GM18502 (cell line): ENCODE results near the gene IPO9.

Source experiments
- ATAC-seq: cut with Tn5 transposase; IDR thresholded peaks from one replicate; pipeline ENCODE4 v1.9.1; 2021; ENCODE audit warnings: mild to moderate bottlenecking; ENCODE audit not compliant: unreplicated experiment, poor library complexity

The IPO9 gene

DNA sequence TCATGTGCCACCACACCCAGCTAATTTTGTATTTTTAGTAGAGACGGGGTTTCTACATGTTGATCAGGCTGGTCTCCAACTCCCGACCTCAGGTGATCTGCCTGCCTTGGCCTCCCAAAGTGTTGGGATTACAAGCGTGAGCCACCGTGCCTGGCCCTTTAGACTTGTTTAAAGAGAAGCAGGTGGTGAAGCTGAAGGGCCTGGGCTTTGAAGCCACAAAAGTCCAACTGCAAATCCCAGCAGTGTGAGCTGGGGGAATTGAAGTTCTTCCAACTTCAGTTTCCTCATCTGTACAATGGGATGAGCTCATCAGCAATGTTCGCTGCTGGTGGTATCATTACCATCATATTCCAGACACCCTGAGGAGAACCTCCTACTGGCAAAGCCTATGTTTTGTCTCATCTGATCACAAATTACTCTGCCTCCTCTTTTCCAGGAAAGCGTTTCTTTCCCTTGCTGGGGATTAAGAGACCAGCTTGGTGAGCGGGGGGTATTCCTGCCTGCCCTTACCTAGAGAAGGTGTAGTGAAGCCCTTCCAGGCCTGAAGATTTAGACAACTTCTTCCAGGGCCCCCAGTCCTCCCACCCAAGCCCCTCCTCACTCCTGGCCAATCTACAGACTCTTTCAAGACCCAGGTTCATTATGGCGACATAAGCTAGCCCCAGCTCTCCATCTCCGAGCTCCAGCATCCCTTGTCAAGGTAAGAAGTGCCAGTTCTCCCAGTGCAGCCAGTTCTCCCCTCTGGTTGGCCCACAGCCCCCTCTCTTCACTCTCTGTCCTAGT is 57.3 kb downstream of the IPO9 start:
- no peak for ATAC-seq

DNA sequence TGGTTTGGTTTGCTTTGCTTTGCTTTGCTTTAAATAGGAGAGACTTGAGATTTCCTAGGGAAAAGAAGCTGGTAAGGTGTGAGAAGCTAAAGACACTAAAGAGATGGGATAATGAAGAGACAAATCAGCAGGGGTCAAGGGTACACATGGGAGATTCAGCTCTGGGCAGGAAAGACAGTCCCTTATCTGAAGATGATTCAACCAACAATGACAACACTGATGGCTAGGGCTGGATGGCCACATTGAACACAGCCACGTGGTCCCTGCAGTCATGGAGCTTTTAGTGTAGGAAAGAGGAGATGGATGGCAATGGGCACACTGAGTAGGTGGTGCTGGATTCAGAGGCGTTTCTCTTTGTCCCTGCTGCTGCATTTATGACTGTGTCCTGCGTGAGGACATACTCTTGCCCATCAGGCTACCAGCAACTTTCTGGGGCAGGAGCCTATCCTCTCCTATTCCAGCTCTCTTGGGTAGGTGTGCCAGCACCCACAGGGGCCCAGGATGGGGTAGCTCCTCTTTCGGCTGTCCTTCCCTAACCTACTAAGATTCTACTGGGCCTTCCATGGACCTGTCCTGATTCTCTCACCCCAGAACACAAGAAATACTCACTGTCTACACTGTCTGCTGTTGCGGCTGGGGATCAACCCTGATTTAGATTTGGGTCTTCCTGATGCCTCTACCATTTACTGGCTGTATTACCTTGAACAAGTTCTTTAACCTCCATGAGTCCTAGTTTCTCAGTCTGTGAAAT is 58.3 kb downstream of the IPO9 start:
- ATAC-seq, result no peak

DNA sequence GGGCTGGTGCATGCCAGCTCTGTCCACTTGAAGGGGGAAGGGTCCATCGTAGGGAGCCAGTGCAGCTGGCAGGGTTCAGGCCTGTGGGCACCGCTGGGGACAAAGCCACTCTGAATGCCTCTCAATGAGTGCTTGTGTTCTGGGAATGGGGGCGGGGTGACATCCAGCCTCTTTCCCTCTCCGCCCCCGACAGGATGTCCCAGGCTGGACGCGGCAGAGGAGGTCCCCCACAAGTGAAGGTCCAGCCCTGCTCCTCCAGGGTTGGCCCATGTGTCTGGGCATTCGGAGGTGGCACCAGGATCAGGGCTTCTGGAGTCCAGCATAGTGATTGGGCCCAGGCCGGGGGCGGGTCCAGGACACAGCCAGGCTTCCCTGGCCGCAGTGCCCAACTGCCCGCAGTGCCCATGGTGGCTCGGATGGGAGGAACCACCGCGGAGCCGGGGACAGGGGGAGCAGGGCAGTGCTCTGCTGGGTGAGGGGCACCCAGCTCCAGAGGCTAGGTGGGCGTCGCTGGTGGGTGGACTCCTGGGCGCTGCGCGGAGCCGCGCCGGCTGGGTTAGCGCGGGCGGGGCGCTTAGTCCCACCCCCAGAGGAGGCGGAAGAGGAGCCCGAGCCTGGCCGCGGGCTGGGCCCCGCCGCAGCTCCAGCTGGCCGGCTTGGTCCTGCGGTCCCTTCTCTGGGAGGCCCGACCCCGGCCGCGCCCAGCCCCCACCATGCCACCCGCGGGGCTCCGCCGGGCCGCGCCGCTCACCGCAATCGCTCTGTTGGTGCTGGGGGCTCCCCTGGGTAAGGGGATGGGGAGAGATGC is 59.5 kb downstream of the IPO9 start, which contains the start of gene SHISA4:
Gene SHISA4, plus strand, starts transcription at position 617 of the 808 bp plus-strand sequence. Its CDS starts 97 bp downstream, at position 714.
- ATAC-seq, result no peak

DNA sequence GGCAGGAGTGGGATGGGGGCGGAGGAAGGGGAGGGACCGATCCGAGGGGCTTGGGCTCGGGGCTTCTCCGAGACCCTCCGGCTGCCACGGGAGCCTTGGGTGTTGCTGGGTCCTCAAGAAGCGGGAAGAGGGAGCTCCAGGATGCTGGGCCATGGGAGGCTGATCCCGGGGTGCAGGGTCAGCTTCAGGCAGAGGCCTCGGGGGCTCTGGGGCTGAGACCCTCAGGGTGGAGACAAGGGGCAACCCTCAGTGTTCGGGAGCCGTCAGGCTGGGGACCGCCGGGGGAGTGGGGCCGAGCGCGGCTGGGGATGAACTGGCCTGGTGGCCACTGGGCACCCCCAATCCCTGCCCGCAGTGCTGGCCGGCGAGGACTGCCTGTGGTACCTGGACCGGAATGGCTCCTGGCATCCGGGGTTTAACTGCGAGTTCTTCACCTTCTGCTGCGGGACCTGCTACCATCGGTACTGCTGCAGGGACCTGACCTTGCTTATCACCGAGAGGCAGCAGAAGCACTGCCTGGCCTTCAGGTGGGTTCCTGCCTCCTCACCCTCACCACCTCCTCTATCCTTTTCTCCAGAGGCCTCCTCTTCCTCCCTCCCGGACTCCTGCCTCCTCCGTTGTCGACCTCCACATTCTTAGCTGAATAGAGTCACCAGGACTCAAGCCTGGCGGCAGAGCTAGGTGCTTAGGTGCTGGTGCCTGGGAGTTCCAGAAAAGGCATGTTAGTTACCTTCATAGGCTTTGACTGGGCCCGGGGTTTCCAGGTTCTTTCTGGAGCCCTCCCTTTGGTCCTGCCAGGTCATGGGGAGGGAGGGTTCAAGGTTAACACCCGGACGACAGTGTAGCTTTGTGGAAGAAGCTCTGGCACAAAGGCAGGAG is 60.4 kb downstream of the IPO9 start:
- ATAC-seq, result no peak

DNA sequence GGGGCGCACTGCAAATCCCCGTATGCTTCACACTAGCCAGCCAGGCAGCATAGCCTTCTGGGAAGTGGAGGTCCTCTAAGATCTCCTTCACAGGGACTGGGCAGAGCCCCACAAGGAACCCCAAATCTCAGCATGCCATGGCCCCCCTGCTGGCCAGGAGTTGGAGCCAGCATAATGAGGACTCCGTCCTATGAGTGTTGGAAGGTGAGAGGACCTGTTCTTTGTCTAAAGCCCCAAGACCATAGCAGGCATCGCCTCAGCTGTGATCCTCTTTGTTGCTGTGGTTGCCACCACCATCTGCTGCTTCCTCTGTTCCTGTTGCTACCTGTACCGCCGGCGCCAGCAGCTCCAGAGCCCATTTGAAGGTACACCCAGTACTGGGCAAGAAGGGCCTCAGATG is 61.3 kb downstream of the IPO9 start:
- no peak for ATAC-seq

DNA sequence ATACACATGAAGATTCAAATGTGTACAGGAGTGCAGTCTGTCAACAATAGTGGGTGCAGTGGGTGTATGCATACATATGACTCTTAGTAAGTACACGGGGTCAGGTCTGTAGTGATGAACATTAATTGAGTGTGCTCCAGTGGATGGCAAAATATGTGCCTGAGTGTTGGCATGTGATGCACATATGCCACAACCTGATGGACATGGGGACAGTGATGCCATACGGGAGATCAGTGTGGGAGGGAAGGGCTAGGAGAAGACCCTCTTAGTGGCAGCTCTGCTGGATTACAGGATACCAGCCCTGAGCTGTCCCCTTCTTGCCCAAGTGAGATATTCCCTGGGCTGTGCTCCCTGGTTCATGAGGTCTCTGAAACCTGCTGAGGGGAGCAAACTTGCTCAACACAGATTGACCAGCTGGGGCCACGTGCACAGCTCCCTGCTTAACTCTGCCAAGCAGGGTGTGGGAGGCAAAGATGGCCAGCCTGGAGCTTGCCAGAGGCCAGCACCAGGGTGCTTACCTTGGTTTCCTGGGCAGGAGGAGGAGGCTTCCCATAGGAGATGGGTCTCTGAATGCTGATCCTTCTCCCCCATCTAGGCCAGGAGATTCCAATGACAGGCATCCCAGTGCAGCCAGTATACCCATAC is 62.0 kb downstream of the IPO9 start:
- no peak for ATAC-seq

DNA sequence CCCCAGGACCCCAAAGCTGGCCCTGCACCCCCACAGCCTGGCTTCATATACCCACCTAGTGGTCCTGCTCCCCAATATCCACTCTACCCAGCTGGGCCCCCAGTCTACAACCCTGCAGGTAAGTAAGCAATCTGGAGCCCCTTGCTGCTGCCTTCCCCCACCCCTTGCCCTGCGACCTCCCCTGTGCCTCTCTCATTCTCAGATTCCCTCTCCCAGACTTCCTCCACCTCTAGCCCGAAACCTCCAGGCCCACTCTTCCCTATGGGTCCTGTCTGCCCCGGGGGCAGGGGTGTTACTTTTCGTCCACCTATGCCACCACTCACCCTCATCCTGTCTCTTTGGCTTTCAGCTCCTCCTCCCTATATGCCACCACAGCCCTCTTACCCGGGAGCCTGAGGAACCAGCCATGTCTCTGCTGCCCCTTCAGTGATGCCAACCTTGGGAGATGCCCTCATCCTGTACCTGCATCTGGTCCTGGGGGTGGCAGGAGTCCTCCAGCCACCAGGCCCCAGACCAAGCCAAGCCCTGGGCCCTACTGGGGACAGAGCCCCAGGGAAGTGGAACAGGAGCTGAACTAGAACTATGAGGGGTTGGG is 62.6 kb downstream of the IPO9 start:
- ATAC-seq, result no peak

DNA sequence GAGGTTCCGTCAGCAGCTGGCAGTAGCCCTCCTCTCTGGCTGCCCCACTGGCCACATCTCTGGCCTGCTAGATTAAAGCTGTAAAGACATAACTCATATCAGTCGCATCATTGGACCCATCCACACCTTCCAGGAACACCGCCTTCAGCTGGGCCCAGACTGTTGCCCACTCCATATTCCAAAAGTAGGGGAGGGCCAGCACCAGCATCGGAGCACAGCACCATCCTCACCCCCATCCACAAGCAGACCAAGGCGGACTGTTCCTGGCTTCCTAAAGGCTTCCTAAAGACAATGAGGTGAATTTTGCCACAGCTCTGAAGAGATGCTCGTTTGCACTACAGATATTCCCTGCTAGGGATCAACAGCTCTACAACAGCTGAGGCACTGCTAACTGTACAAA is 63.3 kb downstream of the IPO9 start:
- no peak for ATAC-seq

DNA sequence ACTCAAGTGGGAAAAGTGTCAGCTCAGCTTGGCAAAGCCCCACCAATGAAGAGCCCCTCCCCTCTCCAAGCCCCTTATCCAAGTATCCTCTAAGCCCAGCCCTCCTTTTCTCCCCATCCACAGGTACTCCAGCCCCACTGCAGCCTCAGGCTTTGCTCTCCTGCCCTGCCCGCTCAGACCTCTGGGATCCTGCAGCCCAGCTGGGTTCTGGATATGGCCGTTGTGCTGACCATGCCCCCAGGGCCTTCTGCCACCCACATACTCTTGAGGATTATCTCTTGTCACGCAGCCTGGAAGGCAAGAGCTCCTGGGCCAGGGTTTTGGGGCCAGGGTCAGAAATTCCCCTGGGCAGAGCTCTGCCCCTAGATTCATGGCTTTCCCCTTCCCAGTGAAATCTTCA is 64.5 kb downstream of the IPO9 start:
- no peak for ATAC-seq

DNA sequence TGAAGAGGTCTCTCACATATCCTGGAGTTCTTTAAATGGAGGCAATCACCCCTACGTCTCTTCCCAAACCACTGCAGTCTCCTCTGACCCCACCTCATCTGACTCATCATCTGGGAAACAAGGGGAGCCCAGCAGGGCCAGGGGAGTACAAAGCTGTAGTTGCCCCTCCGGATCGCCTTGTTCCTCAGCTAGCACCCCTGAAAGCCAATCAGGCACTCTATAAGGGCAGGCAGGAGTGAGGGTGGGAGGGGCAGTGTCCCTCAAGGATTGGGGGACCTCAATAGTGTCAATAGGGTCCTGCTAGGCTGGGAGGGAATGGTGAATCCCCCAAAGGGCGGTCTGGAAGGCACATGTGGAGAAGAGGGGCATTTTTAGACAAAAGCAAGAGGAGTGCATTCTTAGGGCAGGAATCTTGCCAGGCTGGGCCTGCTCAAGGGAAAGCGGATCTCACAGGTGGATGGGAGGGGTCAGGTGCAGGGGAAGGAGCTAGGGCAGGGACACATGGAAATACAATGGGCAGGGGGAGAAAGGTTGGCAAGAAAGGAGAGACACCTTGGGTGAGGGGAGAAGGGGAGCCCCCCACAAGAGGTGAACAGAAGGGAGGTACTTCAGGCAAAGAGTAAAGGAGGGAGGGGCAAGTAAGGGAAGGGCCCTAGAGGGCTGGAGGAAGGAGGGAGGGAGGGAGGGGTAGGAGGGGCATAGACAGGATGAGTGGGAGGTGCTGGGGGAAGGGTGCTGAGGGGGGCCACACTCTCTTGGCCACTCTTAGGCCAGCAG is 65.6 kb downstream of the IPO9 start:
- no peak for ATAC-seq

DNA sequence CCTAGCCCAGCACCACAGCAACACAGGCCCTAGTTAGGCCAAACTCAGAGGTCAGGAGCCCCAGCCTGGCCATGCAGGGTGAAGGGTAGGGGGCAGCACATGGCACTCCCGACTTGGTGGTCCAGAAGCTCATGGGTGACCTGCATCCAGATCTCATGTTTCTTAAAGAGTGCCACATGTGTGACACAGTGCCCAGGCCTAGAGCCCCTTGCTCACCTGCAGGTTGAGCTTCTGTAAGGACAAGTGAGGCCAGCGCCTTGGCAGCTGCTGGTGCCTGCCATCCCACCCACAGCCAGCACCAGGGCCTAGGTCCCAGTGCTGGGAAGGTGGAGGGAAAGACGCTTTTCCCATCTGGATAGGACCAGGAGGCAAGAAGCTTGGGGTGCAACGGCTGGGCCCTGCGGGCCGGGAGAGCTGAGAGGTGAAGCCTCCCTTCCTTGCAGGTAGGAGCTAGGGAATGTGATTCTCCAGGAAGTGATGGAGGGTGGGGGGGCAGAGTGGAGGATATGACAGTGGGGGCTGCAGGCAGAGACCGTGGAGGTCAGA is 66.2 kb downstream of the IPO9 start:
- ATAC-seq, result no peak

DNA sequence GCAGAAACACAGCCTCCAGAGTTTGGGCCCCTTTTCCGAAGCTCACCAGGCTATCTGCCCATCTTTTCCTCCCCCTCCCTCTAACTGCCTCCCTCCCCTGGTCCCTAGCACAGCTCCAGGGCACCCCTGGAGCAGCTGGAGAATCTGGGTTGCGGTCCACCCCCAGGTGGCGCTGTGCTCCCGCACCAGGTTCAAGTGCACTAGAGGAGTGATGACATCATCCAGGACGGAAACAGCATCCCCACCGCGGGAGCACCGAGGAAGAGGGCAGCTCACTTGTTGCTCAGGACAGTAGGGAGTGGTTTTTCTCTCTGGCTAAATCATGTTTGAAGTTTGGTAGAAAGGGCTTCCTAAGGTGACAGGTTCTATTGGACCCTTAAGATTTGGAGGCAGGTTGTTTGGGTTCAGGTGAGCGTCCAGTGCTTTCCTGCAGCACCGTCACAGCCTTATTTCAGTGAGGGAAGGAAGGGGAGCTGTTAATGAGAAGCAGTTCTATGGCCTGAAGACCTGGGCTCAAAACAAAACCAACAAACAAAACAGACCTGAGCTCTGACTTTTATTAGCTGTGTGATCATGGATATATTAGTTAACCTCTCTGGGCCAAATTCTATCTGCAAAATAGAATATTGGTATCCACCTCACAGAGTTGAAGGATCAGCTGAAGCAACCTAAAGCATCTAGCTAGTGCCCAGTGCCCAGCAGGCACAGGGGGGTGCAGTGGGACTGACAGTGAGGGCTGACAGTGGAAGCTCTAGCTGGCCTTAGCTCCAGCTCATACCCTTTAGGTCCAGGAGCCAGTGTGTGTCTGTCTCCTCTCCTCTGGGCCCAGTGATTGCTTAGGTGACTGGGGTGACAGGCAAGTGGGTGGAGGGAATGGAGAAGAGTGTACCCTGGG is 67.2 kb downstream of the IPO9 start:
- ATAC-seq, result peak; percentile 90

DNA sequence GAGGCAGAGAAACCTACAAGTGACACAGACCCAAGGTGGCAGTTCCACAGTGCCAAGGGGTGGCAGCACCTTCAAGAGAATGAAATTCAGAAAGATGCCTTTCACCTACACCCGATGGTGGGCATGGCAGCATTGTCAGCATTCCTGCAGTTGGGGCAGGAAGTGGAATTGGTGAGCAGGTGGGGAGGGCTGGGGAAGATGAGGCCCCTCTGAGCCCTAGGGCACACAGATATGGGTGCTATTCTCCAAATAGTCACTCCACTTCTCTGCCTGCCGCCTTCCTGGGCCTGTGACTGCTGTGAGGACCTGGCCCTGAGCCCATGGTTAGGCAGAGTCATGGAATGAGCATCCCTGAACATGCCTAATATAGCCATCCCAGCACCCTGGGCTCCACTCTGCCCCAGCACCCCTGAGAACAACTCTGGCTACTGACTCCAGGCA is 68.0 kb downstream of the IPO9 start:
- ATAC-seq, result no peak

DNA sequence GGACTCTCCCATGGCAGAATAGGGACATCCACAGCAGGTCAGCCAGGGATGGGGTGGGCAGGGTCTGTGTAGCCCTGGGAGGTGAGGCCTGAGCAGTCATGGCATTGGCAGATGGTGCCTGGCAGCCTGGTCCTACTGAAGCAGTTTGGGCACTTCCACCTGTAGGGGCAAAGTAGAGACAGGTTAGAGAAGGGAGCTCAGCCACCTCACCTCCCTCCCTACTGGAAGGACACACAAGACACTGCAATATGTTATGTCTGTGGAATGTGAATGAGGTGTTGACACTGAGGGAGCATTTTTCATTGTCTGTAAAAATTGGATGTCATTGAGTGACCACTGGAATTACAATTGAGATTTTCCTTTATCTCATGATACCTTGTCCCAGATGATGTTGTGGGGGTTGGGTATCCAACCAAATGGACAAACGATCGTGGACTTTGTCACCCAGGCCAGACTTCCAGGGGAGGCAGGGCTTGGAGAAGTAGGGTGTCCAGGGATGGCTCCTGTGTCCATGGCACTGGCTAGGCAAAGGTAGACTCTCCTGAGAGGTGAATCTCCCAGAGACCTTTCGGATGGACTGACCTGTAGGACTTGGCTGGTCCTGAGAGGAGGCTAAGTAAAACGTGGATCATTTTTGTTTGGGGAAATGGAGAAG is 69.4 kb downstream of the IPO9 start:
- no peak for ATAC-seq

DNA sequence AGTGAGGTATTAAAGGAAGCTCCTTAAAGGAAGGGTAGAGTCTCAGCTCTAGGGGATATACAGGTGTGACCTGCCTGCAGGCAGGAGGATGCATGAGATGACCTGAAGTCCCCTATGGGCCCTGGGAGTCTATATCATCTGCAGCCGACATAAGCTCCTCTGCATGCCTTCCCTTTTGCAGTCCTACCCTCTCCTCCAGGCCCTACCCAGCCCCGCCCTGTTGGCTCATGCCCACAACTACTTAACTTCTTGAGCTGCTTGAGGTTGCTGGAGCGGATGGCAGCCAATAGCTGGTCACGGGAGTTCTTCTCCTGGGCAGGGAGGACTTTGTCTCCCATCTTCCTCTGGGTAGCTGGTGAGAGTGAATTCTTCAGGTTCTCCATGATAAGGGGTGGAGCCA is 70.0 kb downstream of the IPO9 start:
- no peak for ATAC-seq

DNA sequence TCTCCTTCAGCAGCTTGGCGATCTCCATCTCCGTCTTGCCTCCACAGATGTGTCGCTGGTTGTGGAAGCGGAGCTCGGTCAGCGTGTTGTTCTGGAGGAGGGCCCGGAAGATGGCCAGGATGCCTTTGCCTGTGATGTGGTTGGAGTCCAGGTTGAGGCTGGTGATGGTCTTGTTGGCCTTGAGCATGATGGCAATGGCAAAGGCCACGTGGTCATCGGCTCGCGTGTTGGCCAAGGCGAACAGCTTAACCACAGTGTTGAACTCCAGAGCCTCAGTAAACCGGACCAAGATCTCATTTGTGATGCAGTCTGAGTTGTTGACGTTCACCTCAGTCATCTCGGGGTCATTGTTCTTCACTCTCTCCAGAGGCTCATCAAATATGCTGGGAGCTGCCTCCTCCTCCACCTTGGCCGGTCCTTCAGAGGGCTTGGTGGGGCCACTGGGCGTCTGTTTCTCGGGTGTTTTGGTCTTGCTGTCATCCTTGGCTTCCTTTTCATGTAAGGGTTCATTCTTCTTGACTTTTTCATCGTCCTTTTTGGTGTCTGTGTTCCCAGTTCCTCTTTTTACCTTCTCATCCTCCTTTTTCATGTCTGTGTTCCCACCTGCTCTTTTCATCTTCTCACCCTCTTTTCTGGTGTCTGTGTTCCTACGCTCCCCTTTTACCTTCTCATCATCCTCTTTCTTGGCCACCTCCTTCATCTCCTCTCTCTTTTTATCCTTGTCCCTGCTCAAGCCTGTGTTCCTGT is 70.9 kb downstream of the IPO9 start:
- no peak for ATAC-seq
